Osteocyte (in vitro differentiated cells): ENCODE measurements around the gene IQSEC1. TPM values are rescaled to one million over a fixed set of nuclear protein-coding genes. Genes with fewer than 3 reads are reported as not detected.
"Not testable (repeated sequence)": the region's sequence is repeated elsewhere in the genome, so short reads cannot be mapped to it uniquely, and the experiment has no call there.

Experiments
- DNase-seq: peaks from one replicate; pipeline ENCODE4 v3.0.0; 2021; ENCODE audit warnings: mixed read lengths; ENCODE audit not compliant: unreplicated experiment; ENCODE audit errors: extremely low spot score
- H3K27ac Mint-ChIP-seq: one replicate; pipeline ENCODE4 v1.8.0; 2021; ENCODE audit warnings: mild to moderate bottlenecking, mixed read lengths; ENCODE audit not compliant: unreplicated experiment
- H3K27me3 Mint-ChIP-seq: one replicate; pipeline ENCODE4 v1.8.0; 2021; ENCODE audit warnings: mixed read lengths; ENCODE audit not compliant: unreplicated experiment
- H3K36me3 Mint-ChIP-seq: one replicate; pipeline ENCODE4 v1.8.0; 2021; ENCODE audit warnings: mixed read lengths; ENCODE audit not compliant: unreplicated experiment
- H3K4me1 Mint-ChIP-seq: one replicate; pipeline ENCODE4 v1.8.0; 2021; ENCODE audit warnings: mixed read lengths; ENCODE audit not compliant: unreplicated experiment
- H3K4me3 Mint-ChIP-seq: one replicate; pipeline ENCODE4 v1.8.0; 2021; ENCODE audit warnings: mild to moderate bottlenecking, moderate library complexity, mixed read lengths; ENCODE audit not compliant: unreplicated experiment
- H3K9me3 Mint-ChIP-seq: one replicate; pipeline ENCODE4 v1.8.0; 2021; ENCODE audit warnings: mixed read lengths; ENCODE audit not compliant: unreplicated experiment
- CTCF ChIP-seq: fragments of 200-600 bp; sonication (generic); IDR thresholded peaks from 2 replicates; pipeline ENCODE4 v1.5.0; 2021; ENCODE audit warnings: antibody characterized with exemption, mild to moderate bottlenecking, moderate library complexity
- total RNA-seq: library from RNA; stranded (reverse); gene quantifications from 2 replicates; pipeline ENCODE4 v1.2.1, GENCODE V29; 2021

The IQSEC1 gene
- total RNA-seq, 1 donor from 2014 or later: 37.9 TPM

- H3K27me3 Mint-ChIP-seq: peaks cover 25% of the 10 kb centered on the region
- no peak for TF ChIP-seq CTCF
- no peak overlapping the region for H3K27ac Mint-ChIP-seq
- no peaks in the 10 kb centered on the region for H3K36me3 Mint-ChIP-seq
- no peak overlapping the region for H3K4me3 Mint-ChIP-seq
- H3K9me3 Mint-ChIP-seq: no peaks in the 10 kb centered on the region
- no peaks in the 10 kb centered on the region for H3K4me1 Mint-ChIP-seq
- no peak for DNase-seq
These were observed 190.6 kb downstream of the IQSEC1 start for GRCh38 chr3:12882336-12883310.

- not testable (repeated sequence) for H3K4me3 Mint-ChIP-seq, H3K36me3 Mint-ChIP-seq, H3K4me1 Mint-ChIP-seq, H3K9me3 Mint-ChIP-seq, H3K27ac Mint-ChIP-seq, DNase-seq
- peaks cover 20% of the 10 kb centered on the region for H3K27me3 Mint-ChIP-seq
These were observed 191.4 kb downstream of the IQSEC1 start for GRCh38 chr3:12881858-12882257.

- no peaks in the 10 kb centered on the region for H3K9me3 Mint-ChIP-seq
- H3K4me3 Mint-ChIP-seq: no peak overlapping the region
- no peak overlapping the region for H3K27ac Mint-ChIP-seq
- DNase-seq: no peak
- H3K4me1 Mint-ChIP-seq: peaks cover 1% of the 10 kb centered on the region
- no peaks in the 10 kb centered on the region for H3K36me3 Mint-ChIP-seq
- no peak for TF ChIP-seq CTCF
- H3K27me3 Mint-ChIP-seq: peaks cover 10% of the 10 kb centered on the region
These were observed 193.9 kb downstream of the IQSEC1 start for GRCh38 chr3:12879191-12879815.

- not testable (repeated sequence) for H3K4me1 Mint-ChIP-seq, H3K27me3 Mint-ChIP-seq, DNase-seq, H3K4me3 Mint-ChIP-seq, H3K27ac Mint-ChIP-seq, H3K9me3 Mint-ChIP-seq, H3K36me3 Mint-ChIP-seq
These were observed 194.5 kb downstream of the IQSEC1 start for GRCh38 chr3:12878758-12879157.

GRCh38 chr3:12878141-12878574 is 195.1 kb downstream of the IQSEC1 start:
- Mint-ChIP-seq H3K36me3 (no peaks in the 10 kb centered on the region), H3K4me3 (no peak overlapping the region), H3K27ac (no peak overlapping the region)

More at GRCh38 chr3:12878141-12878574, 195.1 kb downstream of the IQSEC1 start:
- H3K4me1 Mint-ChIP-seq: peaks cover 1% of the 10 kb centered on the region
- H3K27me3 Mint-ChIP-seq: peaks cover 10% of the 10 kb centered on the region
- no peaks in the 10 kb centered on the region for H3K9me3 Mint-ChIP-seq
- no peak for TF ChIP-seq CTCF
- no peak for DNase-seq
